Uterus (tissue), 2 donors: ENCODE measurements around the gene SUGCT.

Experiments used
- CTCF ChIP-seq, 4 experiments: fragments of 200-600 bp in 2 of 4; fragments of 450-650 bp in 2 of 4; sonication (generic) in 2 of 4; IDR thresholded peaks; one replicate each; pipeline ENCODE4 v1.5.1; 2016 to 2019; ENCODE audit warnings: antibody characterized with exemption in 4 of 4, mild to moderate bottlenecking in 2 of 4, moderate library complexity in 1 of 4
- POLR2A ChIP-seq, 2 donors: fragments of 450-650 bp; IDR thresholded peaks; one replicate each; pipeline ENCODE4 v1.6.1; 2016; ENCODE audit warnings: antibody characterized with exemption in 2 of 2, mild to moderate bottlenecking in 1 of 2, moderate library complexity in 1 of 2

DNA sequence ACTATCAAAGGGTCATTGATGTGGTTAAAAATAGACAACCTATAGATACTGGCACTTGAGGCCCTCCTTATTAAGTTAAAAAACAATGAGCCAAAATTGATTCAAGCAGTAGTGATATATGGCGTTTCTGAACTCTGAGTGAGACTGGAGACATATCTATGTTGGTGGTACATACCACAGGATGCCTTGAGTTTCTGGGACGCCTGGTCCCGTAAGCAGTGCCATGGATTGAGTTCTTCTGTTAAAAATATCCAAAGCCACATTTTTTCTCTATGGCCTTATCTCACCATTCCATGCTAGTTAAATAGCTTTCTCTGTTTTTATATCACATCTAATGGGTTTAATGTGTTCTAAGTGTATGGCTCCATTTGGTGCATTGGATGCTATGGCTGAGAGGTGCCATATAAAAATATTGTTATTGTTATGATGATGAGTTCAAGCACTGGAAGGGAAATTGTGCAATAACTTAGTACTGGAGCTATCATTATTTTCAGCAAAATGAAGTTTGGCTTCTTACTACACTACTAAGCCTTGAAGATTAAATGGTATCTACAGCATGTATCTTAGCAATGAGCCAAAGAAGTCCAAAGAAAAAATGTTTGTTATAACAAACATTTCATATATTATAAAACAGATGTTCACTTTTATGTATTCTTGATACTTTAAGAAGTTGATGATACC, 713.9 kb downstream of the SUGCT start:
- TF ChIP-seq CTCF (IDR thresholded peaks at IDR 0.05) (no peak), POLR2A (IDR thresholded peaks at IDR 0.05) (no peak)
